ENCODE measurements around the gene RAP1GAP2. TPM values are rescaled to one million over a fixed set of nuclear protein-coding genes. Genes with fewer than 3 reads are reported as not detected.

The RAP1GAP2 gene
- total RNA-seq, 4 donors from 2014 or later = 4.6 to 8.0 (median 5.6) TPM

DNA sequence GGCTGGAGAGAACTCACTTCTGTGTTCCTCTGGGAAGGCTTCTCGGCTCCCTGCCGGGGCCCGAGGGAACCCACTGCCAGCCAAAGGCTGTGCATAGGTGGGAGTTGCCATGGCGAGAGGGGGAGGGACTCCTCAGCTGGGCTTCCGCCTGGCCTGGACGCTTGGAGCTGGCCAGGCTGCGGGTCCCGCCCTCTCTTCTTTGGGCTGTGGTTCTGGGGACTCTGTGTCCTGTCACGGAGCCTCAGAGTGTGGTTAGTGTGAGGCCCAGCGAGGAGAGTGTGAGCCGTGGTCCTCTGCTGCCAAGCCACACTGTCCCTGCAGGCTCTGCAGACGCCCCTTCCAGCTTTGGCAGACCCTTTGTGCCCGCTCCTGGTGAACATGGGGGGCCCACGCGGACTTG, 144.1 kb downstream of the RAP1GAP2 start:
- DNase-seq (ENCODE audit: low spot score) = no peak
- TF ChIP-seq, protein P1, sequence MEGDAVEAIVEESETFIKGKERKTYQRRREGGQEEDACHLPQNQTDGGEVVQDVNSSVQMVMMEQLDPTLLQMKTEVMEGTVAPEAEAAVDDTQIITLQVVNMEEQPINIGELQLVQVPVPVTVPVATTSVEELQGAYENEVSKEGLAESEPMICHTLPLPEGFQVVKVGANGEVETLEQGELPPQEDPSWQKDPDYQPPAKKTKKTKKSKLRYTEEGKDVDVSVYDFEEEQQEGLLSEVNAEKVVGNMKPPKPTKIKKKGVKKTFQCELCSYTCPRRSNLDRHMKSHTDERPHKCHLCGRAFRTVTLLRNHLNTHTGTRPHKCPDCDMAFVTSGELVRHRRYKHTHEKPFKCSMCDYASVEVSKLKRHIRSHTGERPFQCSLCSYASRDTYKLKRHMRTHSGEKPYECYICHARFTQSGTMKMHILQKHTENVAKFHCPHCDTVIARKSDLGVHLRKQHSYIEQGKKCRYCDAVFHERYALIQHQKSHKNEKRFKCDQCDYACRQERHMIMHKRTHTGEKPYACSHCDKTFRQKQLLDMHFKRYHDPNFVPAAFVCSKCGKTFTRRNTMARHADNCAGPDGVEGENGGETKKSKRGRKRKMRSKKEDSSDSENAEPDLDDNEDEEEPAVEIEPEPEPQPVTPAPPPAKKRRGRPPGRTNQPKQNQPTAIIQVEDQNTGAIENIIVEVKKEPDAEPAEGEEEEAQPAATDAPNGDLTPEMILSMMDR (IDR thresholded peaks at IDR 0.05) = no peak
- ATAC-seq (ENCODE audit: low FRiP score) = no peak

DNA sequence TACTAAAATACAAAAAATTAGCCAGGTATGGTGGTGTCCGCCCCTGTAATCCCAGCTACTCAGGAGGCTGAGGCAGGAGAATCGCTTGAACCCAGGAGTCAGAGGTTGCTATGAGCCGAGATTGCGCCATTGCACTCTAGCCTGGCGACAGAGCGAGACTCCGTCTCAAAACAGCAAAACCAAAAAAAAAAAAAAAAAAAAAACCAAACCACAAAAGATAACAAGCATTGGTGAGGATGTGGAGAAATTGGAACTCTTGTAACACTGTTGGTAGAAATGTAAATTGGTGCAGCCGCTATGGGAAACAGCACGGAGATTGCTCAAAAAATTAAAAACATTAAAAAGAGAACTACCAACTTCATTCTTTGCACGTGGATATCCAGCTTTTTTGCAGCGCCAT, 147.7 kb downstream of the RAP1GAP2 start:
- DNase-seq (ENCODE audit: low spot score) = no peak
- TF ChIP-seq, protein P1 (IDR thresholded peaks at IDR 0.05) = no peak
- ATAC-seq (ENCODE audit: low FRiP score) = no peak

DNA sequence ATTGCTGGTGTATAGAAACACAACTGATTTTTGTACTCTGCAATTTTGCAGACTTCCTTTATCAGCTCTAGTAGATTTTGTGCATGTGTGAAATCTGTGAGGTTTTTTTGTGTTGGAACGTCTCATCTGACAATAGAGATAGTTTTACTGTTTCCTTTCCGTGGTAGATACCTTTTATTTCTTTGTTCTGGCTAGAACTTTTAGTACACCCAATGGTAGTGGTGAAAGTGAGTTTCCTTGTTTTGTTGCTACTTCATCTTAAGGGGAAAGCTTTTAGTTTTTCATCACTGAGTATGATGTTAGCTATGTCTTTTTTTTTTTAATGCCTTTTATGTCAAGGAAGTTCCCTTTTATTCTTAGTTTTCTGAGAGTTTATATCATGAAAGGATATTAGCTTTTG, 149.1 kb downstream of the RAP1GAP2 start:
- TF ChIP-seq, protein P1 (IDR thresholded peaks at IDR 0.05) = no peak
- ATAC-seq (ENCODE audit: low FRiP score) (no peak), DNase-seq (ENCODE audit: low spot score) (no peak)

DNA sequence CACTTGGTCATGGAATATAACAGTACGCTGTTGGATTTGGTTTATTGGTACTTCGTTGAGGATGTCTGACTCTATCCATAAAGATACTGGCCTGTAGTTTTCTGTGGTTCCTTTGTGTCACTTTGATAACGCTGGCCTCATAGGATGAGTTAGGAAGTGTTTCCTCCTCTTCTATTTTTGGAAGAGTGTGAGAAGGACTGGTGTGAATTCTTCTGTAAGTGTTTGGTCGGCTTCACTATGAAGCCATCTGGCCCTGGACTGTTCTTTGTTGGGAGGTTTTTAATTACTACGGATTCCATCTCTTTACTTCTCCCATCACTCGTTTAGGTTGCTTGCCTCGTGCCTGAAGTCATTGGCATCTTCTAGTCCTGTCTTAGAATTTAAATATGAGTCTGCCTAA, 149.9 kb downstream of the RAP1GAP2 start:
- TF ChIP-seq, protein P1 (IDR thresholded peaks at IDR 0.05) = no peak
- ATAC-seq (ENCODE audit: low FRiP score) (no peak), DNase-seq (ENCODE audit: low spot score) (no peak)

DNA sequence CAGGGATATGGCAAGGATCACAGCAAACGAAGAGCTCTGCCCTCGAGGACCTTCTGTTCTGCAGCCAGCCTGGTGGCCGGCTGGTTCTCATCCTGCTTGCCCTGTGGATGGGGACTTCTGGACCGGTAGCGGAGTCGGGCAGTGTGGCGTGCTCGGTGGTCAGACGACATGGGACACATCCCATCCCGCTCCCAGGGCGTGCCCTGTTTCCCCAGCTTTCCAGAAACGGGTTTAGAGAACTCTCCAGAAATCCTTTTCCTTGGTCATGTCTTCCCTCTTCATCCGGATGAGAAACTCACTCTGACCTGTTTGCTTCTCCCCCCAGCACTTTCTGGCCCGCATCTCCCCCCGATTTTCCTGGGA, 151.3 kb downstream of the RAP1GAP2 start:
- DNase-seq (ENCODE audit: low spot score) (no peak), ATAC-seq (ENCODE audit: low FRiP score) (no peak)
- TF ChIP-seq, protein P1 (IDR thresholded peaks at IDR 0.05) = no peak

DNA sequence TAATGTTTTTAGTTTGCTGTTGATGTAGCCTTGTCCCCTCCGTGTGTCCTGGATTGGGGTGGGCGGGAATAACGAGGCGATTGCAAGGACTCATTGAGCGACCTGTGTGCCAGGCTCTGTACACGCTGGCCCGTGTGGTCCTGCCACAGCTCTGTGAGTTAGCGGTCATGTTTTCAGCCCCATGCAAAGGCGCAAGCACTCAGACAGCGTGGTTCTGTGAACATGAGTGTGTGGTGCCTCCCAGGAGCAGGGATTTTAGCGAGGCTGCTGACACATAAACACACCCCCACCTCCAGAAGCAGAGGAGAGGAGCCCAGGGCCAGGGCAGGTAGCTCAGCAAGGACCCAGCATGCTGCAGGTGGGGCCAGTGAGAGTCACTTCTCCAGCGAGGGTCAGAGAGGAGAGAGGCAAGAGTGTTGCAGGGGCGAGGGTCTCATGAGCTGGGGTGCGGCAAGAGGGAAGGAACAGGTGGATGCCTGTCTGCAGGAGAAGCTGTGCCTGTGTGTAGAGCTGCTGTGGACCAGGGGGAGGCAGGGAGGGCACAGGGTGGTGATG, 151.8 kb downstream of the RAP1GAP2 start:
- ATAC-seq (ENCODE audit: low FRiP score) (no peak), DNase-seq (ENCODE audit: low spot score) (no peak)
- TF ChIP-seq, protein P1 (IDR thresholded peaks at IDR 0.05) = no peak

DNA sequence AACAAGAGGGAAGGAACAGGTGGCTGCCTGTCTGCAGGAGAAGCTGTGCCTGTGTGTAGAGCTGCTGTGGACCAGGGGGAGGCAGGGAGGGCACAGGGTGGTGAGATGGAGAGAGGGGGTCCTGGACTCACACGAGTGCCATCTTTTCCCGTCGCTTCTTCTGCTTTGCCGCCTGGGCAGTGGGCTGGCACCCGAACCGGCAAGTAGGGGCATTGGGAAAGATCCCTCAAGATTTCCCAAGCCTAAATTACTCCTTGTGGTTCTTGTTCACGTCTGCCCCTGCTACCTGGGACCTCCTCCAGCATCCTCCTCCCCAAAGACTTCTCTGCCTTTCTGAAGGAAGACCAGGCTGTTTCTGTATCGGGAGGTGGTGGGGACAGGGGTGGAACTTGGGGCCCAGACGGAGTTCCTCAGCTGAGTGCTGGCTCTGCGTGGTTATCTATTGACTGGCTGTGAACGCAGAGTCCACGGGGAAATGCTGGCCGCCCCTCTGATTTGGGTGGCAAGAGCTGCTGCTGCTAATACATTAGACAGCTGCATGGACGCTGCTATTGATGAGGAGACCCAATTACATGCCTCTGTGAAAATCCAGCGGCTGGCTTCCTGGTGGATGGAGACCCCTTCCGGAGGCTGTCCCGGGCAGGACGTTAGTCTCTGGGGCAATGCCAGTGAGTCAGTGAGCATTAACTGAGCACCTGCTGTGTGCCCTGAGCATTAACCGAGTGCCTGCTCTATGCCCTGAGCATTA, 152.7 kb downstream of the RAP1GAP2 start:
- TF ChIP-seq, protein P1 (IDR thresholded peaks at IDR 0.05) = no peak
- DNase-seq (ENCODE audit: low spot score) = no peak
- ATAC-seq (ENCODE audit: low FRiP score) = no peak

All from omental fat pad (tissue), 4 donors.